Peyer's patch (tissue), 4 donors: Measurements from ENCODE around the gene TMEM229B. TPM values are rescaled to one million over a fixed set of nuclear protein-coding genes. Genes with fewer than 3 reads are reported as not detected.

Source experiments
- DNase-seq, 3 donors: peaks; one replicate each; pipeline ENCODE4 v3.0.0-alpha.2; 2017 to 2019
- H3K27ac ChIP-seq, 4 donors: fragments of 200-600 bp; sonication (generic); one replicate each; pipeline ENCODE4 v1.5.1; 2016 to 2019
- H3K27me3 ChIP-seq, 2 donors: fragments of 200-600 bp; sonication (generic); one replicate each; pipeline ENCODE4 v1.5.1; 2019
- H3K36me3 ChIP-seq, 3 donors: fragments of 200-600 bp; sonication (generic); one replicate each; pipeline ENCODE4 v1.5.1; 2016 to 2019
- H3K4me1 ChIP-seq, 4 donors: fragments of 200-600 bp; sonication (generic); one replicate each; pipeline ENCODE4 v1.5.1; 2016 to 2019
- H3K4me3 ChIP-seq, 4 donors: fragments of 200-600 bp; sonication (generic); 1 replicate in 3 of 4; 2 replicates in 1 of 4; pipeline ENCODE4 v1.5.1; 2016 to 2019; ENCODE audit warnings: mild to moderate bottlenecking in 1 of 4
- H3K9me3 ChIP-seq, 4 donors: fragments of 200-600 bp; sonication (generic); one replicate each; pipeline ENCODE4 v1.5.1; 2016 to 2019; ENCODE audit warnings: mild to moderate bottlenecking in 1 of 4
- CTCF ChIP-seq, 6 experiments: fragments of 450-650 bp in 4 of 6; fragments of 200-600 bp in 2 of 6; sonication (generic) in 1 of 6; IDR thresholded peaks; one replicate each; pipeline ENCODE4 v1.5.1; 2017 to 2019; ENCODE audit warnings: antibody characterized with exemption in 6 of 6, mild to moderate bottlenecking in 3 of 6, moderate library complexity in 1 of 6
- POLR2A ChIP-seq, 2 donors: fragments of 450-650 bp; IDR thresholded peaks; one replicate each; pipeline ENCODE4 v1.5.1; 2017; ENCODE audit warnings: antibody characterized with exemption in 2 of 2, mild to moderate bottlenecking in 2 of 2, moderate library complexity in 2 of 2
- total RNA-seq, 4 donors: library from RNA; depleted of rRNA; stranded (reverse); fragments of >200 nt; gene quantifications; one replicate each; pipeline ENCODE4 v1.1.0, GENCODE V29; 2016

TMEM229B gene
- 10 to 100 TPM in 3 of 4 donors, 1 to 10 TPM in 1; 8.3 to 39.7 (median 31.7) TPM for total RNA-seq

- Histone ChIP-seq H3K9me3 (peaks cover 0 to 3% (median 1%) of the 10 kb centered on the region in 4 donors), H3K4me3 (peak within 1 kb of the TSS; percentile 37 to 69 (median 46)), H3K27ac (peak within 1 kb of the TSS; percentile 78 to 86 (median 84)), H3K27me3 (no peaks in the 10 kb centered on the region), H3K36me3 (peaks cover 0 to 18% (median 0%) of the 10 kb centered on the region in 3 donors), H3K4me1 (peaks cover 3 to 21% (median 17%) of the 10 kb centered on the region in 4 donors)
- peak in 1 of 6 experiments; percentile 6 for TF ChIP-seq CTCF (IDR thresholded peaks at IDR 0.05)
- TF ChIP-seq POLR2A (IDR thresholded peaks at IDR 0.05) = no peak
- peak; percentile 80 to 94 (median 89) for DNase-seq
Observed at GRCh38 chr14:67487937-67488893, at the start of gene TMEM229B. TMEM229B (minus strand) TSS chr14:67488721; CDS start chr14:67473923, 14,798 bp downstream.

- no peaks in the 10 kb centered on the region for H3K27me3 ChIP-seq
- H3K27ac ChIP-seq = no peak overlapping the region
- no peaks in the 10 kb centered on the region for H3K9me3 ChIP-seq
- H3K4me3 ChIP-seq = no peak overlapping the region
- peak in 2 of 3 donors; percentile 3 to 18 for DNase-seq
- TF ChIP-seq POLR2A (IDR thresholded peaks at IDR 0.05) (no peak), CTCF (IDR thresholded peaks at IDR 0.05) (no peak)
- H3K36me3 ChIP-seq = no peaks in the 10 kb centered on the region
- peaks cover 0 to 7% (median 3%) of the 10 kb centered on the region in 4 donors for H3K4me1 ChIP-seq
Observed at GRCh38 chr14:67537736-67538135, 49.2 kb upstream of the TMEM229B start.

GRCh38 chr14:67536087-67536486, 47.6 kb upstream of the TMEM229B start:
- Histone ChIP-seq H3K4me3 (no peak overlapping the region), H3K27ac (no peak overlapping the region), H3K9me3 (no peaks in the 10 kb centered on the region), H3K4me1 (peaks cover 0 to 12% (median 3%) of the 10 kb centered on the region in 4 donors), H3K27me3 (no peaks in the 10 kb centered on the region), H3K36me3 (no peaks in the 10 kb centered on the region)
- DNase-seq = no peak
- no peak for TF ChIP-seq POLR2A (IDR thresholded peaks at IDR 0.05)
- TF ChIP-seq CTCF (IDR thresholded peaks at IDR 0.05) = no peak

GRCh38 chr14:67533754-67534085, 45.2 kb upstream of the TMEM229B start:
- peak in 1 of 3 donors; percentile 53 for DNase-seq
- peak overlapping the region; percentile 61 to 93 (median 76) for H3K4me3 ChIP-seq
- peaks cover 0 to 12% (median 3%) of the 10 kb centered on the region in 4 donors for H3K4me1 ChIP-seq
- no peaks in the 10 kb centered on the region for H3K36me3 ChIP-seq
- H3K27ac ChIP-seq = peak overlapping the region in 3 of 4 donors; percentile 73 to 94 (median 81)
- TF ChIP-seq POLR2A (IDR thresholded peaks at IDR 0.05) (no peak), CTCF (IDR thresholded peaks at IDR 0.05) (no peak)
- H3K9me3 ChIP-seq = no peaks in the 10 kb centered on the region
- no peaks in the 10 kb centered on the region for H3K27me3 ChIP-seq

- TF ChIP-seq CTCF (IDR thresholded peaks at IDR 0.05) (no peak), POLR2A (IDR thresholded peaks at IDR 0.05) (peak; percentile 89 to 94)
- peak; percentile 51 to 91 (median 90) for DNase-seq
- Histone ChIP-seq H3K27ac (peak within 1 kb of the TSS; percentile 46 to 94 (median 77)), H3K36me3 (no peaks in the 10 kb centered on the region), H3K9me3 (no peaks in the 10 kb centered on the region), H3K27me3 (no peaks in the 10 kb centered on the region), H3K4me3 (peak within 1 kb of the TSS; percentile 61 to 93 (median 76)), H3K4me1 (peaks cover 0 to 12% (median 3%) of the 10 kb centered on the region in 4 donors)
Observed at GRCh38 chr14:67532998-67533753, 44.7 kb upstream of the TMEM229B start, which contains the start of gene PLEKHH1. PLEKHH1 (plus strand) TSS chr14:67533290; CDS start chr14:67541868, 8,578 bp downstream.
